ENCODE measurements around the gene MACF1.
"Not testable (repeated sequence)": the region's sequence is repeated elsewhere in the genome, so short reads cannot be mapped to it uniquely, and the experiment has no call there.

Gene MACF1

DNA sequence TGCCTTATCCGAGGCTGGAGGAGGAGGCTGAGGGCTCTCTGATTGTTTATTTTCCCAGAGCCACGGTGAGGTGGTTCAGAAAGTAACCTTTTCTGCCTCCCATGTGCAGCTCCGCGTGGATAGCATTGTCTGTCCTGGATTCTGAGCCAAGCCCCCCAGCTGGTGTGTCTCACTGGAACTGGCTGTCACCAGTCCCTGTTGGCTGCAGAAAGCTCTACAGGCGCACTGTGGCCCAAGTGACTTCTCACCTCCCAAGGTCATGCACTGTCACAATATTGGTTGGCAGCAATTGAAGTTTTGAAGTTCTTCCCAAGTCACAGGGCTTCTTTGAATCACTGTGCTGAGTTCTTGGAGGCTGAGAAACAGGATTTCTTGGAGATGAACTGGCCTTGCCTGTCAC, 295.2 kb downstream of the MACF1 start:
- DNase-seq = no peak

DNA sequence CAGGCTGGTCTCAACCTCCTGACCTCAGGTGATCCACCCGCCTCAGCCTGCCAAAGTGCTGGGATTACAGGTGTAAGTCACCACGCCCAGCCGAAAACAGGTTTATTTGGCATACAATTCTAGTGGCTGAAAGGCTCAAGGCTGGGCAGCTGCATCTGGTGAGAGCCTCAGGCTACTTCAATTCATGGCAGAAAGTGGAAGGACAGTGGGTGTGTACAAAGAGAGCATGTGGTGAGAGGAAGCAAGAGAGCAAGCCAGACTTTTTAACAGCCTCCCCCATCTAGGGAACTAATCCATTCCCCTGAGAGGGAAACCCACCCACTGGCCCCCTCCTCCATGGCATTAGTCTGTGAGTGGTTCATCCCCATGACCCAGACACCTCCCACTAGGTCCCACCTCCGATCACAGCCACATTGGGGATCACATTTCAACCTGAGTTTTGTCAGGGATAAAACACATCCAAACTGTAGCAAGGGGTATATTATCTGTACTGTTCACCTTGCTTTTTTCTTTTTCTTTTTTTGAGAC, 296.4 kb downstream of the MACF1 start:
- DNase-seq = peak in 1 of 3 experiments; percentile 4

DNA sequence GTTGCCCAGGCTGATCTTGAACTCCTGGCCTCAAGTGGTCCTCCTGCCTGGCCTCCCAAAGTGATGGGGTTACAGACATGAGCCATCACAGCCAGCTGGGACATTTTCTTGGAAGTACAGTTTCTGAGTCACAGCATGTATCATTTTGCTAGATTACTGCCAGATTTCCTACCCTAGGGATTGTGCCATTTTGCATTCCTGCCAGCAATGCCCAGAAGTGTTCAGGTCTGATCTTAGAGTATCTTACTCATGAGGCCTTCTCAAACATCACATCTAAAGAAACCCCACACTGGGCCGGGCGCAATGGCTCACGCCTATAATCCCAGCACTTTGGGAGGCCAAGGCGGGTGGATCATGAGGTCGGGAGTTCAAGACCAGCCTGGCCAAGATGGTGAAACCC, 297.2 kb downstream of the MACF1 start:
- DNase-seq = no peak

DNA sequence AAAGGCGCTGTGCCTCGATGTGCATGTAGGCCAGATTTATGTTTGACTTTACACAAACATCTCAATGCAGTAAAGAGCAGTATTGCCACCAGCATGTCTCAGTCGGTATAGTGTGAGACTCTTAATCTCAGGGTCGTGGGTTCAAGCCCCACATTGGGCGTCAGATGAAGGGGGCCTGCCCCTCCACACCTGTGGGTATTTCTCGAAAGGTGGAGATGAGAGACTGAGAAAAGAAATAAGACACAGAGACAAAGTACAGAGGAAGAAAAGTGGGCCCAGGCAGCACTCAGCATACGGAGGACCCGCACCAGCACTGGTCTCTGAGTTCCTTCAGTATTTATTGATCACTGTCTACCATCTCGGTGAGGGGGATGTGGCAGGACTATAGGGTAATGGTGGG, 299.9 kb downstream of the MACF1 start:
- DNase-seq = not testable (repeated sequence)

DNA sequence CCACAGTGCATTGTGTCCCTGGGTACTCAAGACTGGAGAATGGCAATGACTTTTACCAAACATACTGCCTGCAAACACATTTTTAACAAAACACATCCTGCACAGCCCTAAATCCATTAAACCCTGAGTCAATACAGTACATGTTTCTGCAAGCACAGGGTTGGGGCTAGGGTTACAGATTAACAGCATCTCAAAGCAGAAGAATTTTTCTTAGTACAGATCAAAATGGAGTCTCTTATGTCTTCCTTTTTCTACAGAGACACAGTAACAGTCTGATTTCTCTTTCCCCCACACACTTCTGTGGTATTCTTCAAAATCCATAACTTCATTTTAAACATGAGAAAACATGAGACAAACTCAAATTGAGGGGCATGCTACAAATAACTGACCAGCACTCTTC, 300.8 kb downstream of the MACF1 start:
- no peak for DNase-seq

DNA sequence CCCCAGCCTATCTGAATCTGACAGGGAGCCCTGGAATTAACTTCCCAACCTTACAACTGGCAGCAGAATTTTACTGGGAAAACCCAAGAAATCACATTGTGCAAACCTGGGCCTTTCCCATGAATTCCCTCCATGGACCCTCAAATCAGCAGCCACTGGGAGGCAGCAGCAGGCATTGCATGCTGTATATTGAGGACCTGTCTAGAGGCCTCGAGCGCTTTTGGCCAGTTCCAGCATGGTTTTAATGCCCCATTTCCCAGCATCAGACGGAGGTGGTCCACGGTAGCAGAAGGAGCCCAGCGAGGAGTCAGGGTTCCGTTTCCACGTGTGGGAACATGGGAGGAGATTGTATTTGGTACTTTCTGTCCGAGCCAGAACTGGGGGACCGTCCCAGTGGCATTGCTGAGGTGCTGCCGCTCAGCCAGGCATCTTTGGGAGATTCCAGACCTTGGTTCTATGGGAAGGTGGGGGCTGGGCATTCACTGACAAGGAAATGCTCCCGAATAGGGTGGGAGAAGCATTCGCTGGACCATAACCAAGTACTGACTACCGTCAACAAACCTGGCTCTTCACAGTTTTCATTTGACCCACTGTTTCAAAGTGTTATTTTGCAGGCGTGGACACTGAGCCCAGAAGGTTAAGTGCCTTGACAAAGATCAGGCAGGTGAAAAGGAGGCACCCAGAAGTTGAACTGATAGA, 302.9 kb downstream of the MACF1 start:
- peak in 1 of 3 experiments; percentile 32 for DNase-seq

DNA sequence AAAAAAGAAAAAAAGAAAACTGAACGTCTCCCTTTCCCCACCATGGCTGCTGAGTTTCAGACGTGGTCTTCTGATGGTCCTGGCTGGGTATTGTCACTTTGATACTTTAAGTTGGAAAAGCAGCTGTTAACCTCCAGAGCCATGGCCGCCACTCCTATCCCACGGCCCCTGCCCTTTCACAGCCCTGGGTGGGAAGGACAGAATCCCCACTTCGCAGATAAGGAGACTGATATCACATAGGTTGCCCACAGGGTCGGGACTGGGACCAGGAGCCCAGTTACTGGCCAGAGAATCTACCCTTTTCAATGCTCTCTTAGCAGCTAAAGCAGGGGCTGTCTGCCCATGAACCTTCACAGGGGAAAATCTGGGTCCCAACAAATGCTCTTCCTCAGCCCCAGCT, 303.8 kb downstream of the MACF1 start:
- DNase-seq = no peak

DNA sequence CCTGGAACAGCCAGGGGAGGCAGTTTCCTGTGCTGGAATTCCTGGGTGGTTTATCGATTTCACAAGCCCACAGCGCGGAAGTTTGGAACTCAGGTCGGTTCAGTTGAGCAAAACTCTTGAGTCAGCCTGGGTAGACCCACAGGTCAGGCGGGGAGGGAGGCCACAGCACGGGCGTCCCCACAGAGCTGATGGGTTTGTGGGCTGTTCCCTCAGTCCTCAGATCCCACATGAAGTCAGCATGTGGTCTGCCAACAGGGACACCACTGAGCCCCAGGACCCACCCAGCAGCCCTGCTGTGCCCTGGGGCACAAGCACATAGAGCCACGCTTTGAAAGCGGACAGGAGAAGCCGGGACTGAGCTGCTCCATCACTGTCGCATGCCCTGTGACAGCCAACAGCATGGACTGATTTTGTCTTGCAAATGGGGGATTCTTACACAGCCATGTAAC, 304.4 kb downstream of the MACF1 start:
- DNase-seq = no peak

DNA sequence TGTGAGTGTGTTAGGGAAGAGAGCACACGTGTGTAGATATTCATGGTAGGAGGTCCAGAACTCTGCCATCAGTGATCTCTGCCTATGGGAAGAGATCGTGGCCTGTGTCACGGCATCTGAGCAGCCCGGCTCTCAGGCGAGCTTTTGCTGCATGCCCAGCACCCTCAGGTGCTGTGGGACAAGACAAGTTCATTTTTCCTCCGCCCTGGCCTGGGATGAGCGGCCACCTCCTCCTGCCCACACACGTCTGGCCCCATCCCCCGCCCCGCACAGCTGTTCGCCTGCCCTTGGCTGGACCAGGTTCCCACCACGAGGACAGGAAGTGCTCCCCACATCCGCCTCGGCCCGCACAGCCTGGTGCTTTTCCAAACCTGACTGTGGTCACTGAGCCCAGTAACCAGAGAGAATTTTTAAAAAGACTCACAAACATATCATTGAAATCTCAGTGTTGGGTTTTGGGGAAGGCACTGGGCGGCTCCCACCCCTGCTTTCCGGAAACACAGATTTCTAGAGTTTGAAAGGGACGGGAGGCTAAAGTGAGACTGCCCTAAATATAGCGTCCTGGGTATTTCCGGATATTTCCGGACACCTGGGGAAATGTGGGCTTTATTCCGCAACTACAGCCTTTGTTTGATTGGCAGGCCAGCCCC, 305.0 kb downstream of the MACF1 start:
- DNase-seq = no peak

DNA sequence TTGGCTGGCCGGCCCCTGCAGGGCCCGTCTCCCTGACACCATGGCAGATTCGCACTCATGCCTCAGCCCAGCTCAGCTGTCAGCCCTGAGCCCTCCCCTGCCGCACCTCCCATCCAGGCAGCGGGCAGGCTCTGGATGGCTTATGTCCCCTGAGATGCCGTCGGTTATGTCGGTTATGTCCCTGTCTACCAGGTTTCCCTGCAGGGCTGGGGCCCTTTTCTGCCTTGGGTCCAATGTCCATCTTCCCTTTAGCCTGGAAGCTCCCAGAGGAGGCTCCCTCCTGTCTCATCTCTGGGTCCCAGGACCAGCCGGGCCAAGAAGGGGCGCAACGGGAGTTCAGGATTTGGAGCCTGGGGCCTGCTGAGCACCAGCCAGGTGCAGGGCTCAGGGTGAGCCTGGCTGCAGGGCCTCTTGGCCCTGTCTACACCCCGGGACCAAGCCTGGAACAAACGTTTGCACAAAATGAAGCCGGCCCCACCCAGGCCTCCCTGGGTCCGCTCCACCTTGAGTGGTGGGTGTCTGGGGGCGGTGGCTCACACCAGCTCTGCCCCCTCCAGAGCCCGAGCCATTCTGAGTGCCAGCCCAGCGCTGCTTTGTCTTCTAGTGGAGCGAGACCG, 306.2 kb downstream of the MACF1 start:
- not testable (repeated sequence) for DNase-seq

DNA sequence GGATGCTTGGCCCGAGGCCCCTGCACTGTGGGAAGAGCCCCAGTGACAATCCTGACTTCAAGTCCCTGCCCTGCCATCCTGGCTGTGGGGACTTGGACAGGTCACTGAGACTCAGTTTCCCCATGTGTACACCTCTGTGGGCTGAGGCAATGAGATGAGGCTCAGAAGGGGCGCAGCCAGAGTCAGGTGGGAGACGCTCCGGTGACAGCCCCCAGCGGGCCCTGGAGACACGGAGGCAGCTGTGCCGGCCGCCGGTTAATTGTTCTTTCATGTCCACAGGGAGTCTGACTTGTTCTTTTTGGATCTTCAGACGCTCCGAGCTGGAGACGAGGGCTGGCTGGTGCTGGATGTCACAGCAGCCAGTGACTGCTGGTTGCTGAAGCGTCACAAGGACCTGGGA, 307.0 kb downstream of the MACF1 start:
- DNase-seq = not testable (repeated sequence)

DNA sequence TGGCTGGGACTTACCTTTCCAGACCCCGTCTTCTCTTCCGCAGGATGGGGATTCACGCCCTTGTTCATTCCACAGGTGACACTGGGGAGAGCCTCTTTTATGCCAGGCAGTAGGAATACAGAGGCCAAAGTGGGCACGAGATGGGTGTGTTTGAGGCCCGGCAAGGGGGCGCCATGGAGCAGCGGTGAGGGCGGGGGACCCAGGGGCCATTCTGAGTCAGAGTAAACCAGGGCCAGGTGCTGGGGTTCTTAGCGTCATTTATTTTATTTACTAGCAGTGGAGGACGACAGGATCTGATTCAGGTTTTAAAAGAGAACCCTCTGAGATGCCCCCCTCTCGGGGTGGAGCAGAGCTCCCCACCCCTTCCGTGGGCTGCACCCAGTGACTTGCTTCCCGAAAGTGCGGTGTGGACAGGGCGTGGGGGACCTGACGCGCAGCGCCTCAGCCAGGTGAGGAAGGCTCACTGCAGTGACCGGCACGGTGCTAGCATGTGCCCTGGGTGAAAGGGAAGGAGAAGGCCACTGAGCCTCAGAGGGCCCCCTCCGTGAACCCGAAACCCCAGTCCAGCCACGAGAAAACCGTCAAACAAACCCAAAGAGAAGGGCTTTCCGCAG, 307.8 kb downstream of the MACF1 start:
- not testable (repeated sequence) for DNase-seq

DNA sequence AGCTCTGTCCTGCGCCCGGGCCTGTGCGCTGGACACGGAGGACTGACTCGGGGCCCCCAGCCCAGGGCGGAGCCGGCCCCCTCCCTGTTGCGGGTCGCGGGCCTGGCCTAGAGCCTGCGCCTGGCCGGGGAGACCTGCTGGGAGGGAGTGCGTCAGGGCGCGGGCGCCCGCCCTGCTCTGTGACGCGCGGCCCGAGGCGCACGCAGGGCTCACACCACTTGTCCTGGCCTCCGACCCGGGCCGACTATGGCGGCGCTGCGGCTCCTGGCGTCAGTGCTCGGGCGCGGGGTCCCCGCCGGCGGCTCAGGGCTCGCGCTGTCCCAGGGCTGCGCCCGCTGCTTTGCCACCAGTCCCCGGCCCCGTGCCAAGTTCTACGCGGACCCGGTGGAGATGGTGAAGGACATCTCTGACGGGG, 310.2 kb downstream of the MACF1 start:
- not testable (repeated sequence) for DNase-seq

DNA sequence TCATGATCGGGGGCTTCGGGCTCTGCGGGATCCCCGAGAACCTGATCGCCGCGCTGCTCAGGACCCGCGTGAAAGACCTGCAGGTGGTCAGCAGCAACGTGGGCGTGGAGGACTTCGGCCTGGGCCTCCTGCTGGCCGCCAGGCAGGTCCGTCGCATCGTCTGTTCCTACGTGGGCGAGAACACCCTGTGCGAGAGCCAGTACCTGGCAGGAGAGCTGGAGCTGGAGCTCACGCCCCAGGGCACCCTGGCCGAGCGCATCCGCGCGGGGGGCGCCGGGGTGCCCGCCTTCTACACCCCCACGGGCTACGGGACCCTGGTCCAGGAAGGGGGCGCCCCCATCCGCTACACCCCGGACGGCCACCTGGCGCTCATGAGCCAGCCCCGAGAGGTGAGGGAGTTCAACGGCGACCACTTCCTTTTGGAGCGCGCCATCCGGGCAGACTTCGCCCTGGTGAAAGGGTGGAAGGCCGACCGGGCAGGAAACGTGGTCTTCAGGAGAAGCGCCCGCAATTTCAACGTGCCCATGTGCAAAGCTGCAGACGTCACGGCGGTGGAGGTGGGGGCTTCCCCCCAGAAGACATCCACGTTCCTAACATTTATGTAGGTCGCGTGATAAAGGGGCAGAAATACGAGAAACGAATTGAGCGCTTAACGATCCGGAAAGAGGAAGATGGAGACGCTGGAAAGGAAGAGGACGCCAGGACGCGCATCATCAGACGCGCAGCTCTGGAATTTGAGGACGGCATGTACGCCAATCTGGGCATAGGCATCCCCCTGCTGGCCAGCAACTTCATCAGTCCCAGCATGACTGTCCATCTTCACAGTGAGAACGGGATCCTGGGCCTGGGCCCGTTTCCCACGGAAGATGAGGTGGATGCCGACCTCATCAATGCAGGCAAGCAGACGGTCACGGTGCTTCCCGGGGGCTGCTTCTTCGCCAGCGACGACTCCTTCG, 310.9 kb downstream of the MACF1 start:
- not testable (repeated sequence) for DNase-seq

DNA sequence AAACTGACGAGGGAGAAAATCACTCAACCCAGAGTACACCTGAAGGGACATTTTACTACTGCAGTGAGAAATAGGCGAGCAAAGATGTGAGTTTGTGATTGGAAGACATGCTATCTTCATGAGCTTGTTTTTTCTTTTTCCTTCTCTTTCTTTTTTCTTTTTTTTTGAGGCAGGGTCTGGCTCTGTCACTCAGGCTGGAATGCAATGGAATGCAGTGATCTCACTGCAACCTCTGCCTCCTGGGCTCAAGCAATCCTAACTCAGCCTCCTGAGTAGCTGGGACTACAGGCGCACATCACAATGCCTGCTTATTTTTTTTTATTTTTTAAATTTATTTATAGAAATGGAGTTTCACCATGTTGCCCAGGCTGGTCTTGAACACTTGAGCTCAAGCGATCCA, 312.3 kb downstream of the MACF1 start:
- not testable (repeated sequence) for DNase-seq

DNA sequence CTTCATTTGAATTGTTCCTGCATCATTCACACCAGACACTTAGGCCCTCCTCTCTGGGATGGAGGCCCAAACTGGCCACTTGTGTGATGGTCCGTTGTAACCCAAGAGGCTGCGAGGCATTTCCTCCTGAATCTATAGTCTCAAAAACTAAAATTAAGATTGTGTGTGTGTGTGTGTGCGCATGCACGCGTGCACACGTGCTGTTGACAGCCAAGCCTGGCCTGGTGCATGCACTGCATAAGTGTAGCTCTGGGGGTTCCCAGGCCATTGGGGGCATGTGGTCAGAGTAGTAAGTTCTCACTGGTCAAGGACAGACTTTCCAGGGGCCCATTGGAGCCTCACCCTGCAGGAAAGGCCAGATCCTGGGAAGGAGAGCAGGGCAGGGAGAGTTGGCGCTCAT, 313.4 kb downstream of the MACF1 start:
- not testable (repeated sequence) for DNase-seq

DNA sequence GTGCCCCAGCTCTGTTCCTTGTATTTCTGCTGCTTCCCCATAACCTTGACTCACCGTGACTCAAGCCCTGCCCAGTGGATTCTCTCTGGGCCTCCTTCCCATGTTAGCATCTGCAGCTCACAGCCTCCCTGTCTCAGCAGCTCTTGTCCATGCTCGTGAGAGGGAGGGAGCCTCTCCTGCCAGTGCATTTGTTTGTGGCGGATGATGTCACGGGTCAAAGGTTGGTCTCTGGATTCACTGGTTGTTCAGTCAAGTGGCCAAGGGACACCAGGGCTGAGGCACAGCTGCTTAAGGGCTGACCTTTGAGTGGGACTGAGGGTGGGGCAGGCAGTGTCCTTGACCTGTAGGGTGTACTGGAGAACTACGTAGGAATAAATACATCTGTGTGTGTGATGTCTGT, 314.9 kb downstream of the MACF1 start:
- DNase-seq = not testable (repeated sequence)

DNA sequence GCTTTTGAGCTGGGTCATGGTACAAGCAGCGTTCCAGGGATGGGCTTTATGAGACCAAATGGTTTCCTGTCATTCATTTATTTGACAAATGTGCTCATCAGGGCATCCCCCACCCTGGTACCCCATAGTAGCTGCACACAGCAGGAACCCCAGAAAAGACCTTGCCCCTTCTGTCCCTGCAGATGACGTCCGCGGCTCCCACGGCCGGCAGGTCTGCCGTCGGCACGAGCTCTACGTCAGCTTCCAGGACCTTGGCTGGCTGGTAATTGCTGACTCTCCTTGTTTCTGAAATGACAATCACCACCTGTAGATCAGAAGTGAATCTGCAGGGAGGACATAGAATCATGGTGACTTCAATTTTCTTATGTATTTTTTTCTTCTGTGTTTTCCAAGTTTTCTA, 317.7 kb downstream of the MACF1 start:
- DNase-seq = not testable (repeated sequence)

DNA sequence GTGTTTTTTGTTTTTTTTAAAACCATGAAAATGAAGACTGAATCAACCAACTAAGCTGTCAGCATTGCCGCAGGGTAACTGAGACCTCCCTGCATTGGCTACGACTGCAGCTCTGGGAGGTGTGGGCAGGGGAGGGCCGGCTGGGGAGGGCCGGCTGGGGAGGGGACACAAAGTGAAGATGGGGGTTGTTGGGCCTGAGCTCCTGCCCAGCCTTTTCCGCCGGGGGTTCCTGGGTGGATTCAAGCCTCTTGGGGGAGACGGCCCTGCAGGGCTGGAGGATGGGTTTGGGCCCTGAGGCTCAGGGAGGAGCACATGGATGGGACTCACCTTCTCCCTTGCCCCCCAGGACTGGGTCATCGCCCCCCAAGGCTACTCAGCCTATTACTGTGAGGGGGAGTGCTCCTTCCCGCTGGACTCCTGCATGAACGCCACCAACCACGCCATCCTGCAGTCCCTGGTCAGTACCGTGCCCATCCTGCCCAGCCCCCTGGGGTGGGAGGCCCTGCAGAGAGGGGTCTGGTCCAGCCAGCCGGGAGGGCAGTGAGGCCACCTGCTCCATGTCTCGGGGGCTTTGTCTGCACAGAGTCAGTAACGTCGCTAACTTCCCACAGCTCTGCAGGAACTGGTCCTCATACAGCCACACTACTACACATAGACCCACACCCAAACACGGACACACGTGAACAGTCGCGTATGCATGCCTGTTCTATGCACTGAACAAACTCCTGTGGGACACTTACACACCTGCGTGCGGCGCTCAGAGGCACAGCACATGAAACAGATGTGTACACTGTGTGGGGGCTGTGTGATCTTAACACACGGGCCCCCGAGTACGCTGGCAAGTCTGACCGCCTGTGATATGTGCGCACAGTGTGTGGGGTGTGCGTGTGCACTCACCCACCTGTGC, 318.4 kb downstream of the MACF1 start:
- no peak for DNase-seq

DNA sequence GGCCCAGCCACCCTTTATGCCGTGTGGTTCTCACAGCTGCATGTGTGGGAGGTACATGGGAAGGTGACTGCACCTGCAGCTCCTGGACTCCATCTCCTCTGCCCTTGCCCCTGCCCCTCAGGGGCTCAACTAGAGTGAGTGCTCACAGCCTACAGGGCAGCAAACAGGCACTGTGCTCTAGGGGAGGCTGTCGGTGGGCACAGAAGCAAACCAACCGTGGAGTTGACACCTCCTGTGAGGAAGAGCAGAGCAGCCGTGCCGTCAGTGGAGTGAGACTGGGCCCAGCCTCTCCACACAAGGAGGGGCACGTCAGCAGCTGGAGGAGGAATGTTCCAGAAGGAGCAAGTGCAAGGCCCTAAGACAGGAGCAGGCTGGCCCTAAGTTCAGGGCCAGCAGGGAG, 319.7 kb downstream of the MACF1 start:
- no peak for DNase-seq
